Loucy (cell line): ENCODE results near the gene SYT7.

Experiments used
- CTCF ChIP-seq: fragments of 200-600 bp; sonication (generic); conservative IDR thresholded peaks from 2 replicates; pipeline ENCODE4 v1.5.1; 2014; ENCODE audit warnings: mild to moderate bottlenecking, antibody characterized with exemption, low read length
- EZH2phosphoT487 ChIP-seq: fragments of 200-600 bp; IDR thresholded peaks from 2 replicates; pipeline ENCODE4 v1.6.1; 2018; ENCODE audit warnings: antibody characterized with exemption, mild to moderate bottlenecking, moderate library complexity, borderline replicate concordance

GRCh38 chr11:61569701-61570100 lies 11.2 kb downstream of the SYT7 start:
- TF ChIP-seq CTCF, result no peak
- no peak for TF ChIP-seq EZH2phosphoT487
